HepG2 (cell line): ENCODE data around the gene CDCA5. TPM values are rescaled to one million over a fixed set of nuclear protein-coding genes. Genes with fewer than 3 reads are reported as not detected.
A peak's percentile ranks its signal among the peaks of the same experiment; 100 is the strongest.

Experiments
- BRD4 ChIP-seq: sonication (generic); formaldehyde crosslinking; IDR thresholded peaks from 2 replicates; pipeline ENCODE4 v1.4.0; 2020; ENCODE audit warnings: missing genetic modification reagents
- DNMT3B ChIP-seq: conservative IDR thresholded peaks from 2 replicates; pipeline ENCODE4 v1.6.1; 2016; ENCODE audit warnings: missing biosample characterization, control low read depth
- DR1 ChIP-seq: sonication (generic); formaldehyde crosslinking; IDR thresholded peaks from 2 replicates; pipeline ENCODE4 v1.8.0; 2021; ENCODE audit warnings: mild to moderate bottlenecking, missing genetic modification reagents, inconsistent platforms
- GABPB1 ChIP-seq: IDR thresholded peaks from 2 replicates; pipeline ENCODE4 v1.6.1; 2016; ENCODE audit warnings: mild to moderate bottlenecking, missing genetic modification reagents, moderate library complexity, missing compliant biosample characterization
- KDM1A ChIP-seq: IDR thresholded peaks from 2 replicates; pipeline ENCODE4 v1.6.1; 2016; ENCODE audit warnings: missing compliant biosample characterization
- POLR2A ChIP-seq, 2 experiments: IDR thresholded peaks; 2 replicates each; pipeline ENCODE4 v1.6.1; 2011; ENCODE audit warnings: low read depth in 2 of 2, low read length in 2 of 2, mild to moderate bottlenecking in 1 of 2, moderate library complexity in 1 of 2; ENCODE audit not compliant: insufficient read depth in 1 of 2
- PRPF4 ChIP-seq: fragments of 200-400 bp; formaldehyde crosslinking; IDR thresholded peaks from 2 replicates; pipeline ENCODE4 v1.6.1; 2016; ENCODE audit warnings: low read length, low read depth; ENCODE audit not compliant: poor library complexity, severe bottlenecking
- RBFOX2 ChIP-seq: fragments of 200-400 bp; formaldehyde crosslinking; IDR thresholded peaks from 2 replicates; pipeline ENCODE4 v1.6.1; 2017; ENCODE audit warnings: low read depth, mild to moderate bottlenecking, low read length
- SOX5 ChIP-seq: IDR thresholded peaks from 2 replicates; pipeline ENCODE4 v1.6.1; 2016; ENCODE audit warnings: borderline replicate concordance
- SPEN ChIP-seq: sonication (generic); formaldehyde crosslinking; IDR thresholded peaks from 2 replicates; pipeline ENCODE4 v1.5.1; 2020; ENCODE audit warnings: low read depth, mild to moderate bottlenecking, missing genetic modification reagents
- TMF1 ChIP-seq: sonication (generic); formaldehyde crosslinking; IDR thresholded peaks from 2 replicates; pipeline ENCODE4 v1.8.1; 2022; ENCODE audit warnings: low read depth, missing genetic modification reagents
- TOPORS ChIP-seq: sonication (generic); formaldehyde crosslinking; IDR thresholded peaks from 2 replicates; pipeline ENCODE4 v1.8.0; 2023; ENCODE audit warnings: mild to moderate bottlenecking, missing genetic modification reagents
- ZFP36 ChIP-seq: fragments of 150-350 bp; IDR thresholded peaks from 2 replicates; pipeline ENCODE4 v1.6.1; 2018; ENCODE audit warnings: borderline replicate concordance, low read length, low read depth; ENCODE audit not compliant: partially characterized antibody
- ZNF138 ChIP-seq: sonication (generic); formaldehyde crosslinking; IDR thresholded peaks from 2 replicates; pipeline ENCODE4 v1.5.0; 2020; ENCODE audit warnings: mild to moderate bottlenecking, low read depth, missing genetic modification reagents
- ZNF232 ChIP-seq: sonication (generic); formaldehyde crosslinking; IDR thresholded peaks from 2 replicates; pipeline ENCODE4 v1.4.0; 2020; ENCODE audit warnings: missing genetic modification reagents, borderline replicate concordance
- ZNF264 ChIP-seq: sonication (generic); formaldehyde crosslinking; IDR thresholded peaks from 2 replicates; pipeline ENCODE4 v1.4.0; 2020; ENCODE audit warnings: missing genetic modification reagents
- ZNF333 ChIP-seq: sonication (generic); formaldehyde crosslinking; IDR thresholded peaks from 2 replicates; pipeline ENCODE4 v1.4.0; 2020; ENCODE audit warnings: mild to moderate bottlenecking, missing genetic modification reagents, borderline replicate concordance
- ZNF33A ChIP-seq: sonication (generic); formaldehyde crosslinking; IDR thresholded peaks from 2 replicates; pipeline ENCODE4 v1.5.1; 2020; ENCODE audit warnings: missing genetic modification reagents, mild to moderate bottlenecking, moderate library complexity, borderline replicate concordance
- ZNF496 ChIP-seq: sonication (generic); formaldehyde crosslinking; IDR thresholded peaks from 2 replicates; pipeline ENCODE4 v1.8.1; 2023; ENCODE audit warnings: mild to moderate bottlenecking, moderate library complexity, missing genetic modification reagents; ENCODE audit not compliant: insufficient replicate concordance
- ZNF547 ChIP-seq: sonication (generic); formaldehyde crosslinking; IDR thresholded peaks from 2 replicates; pipeline ENCODE4 v1.5.1; 2020; ENCODE audit warnings: mild to moderate bottlenecking, missing genetic modification reagents
- ZNF644 ChIP-seq: IDR thresholded peaks from 2 replicates; pipeline ENCODE4 v1.6.1; 2016; ENCODE audit warnings: low read depth
- ZNF788 ChIP-seq: sonication (generic); formaldehyde crosslinking; IDR thresholded peaks from 2 replicates; pipeline ENCODE4 v1.5.0; 2020; ENCODE audit warnings: mild to moderate bottlenecking, missing genetic modification reagents, borderline replicate concordance
- polyA plus RNA-seq, 8 experiments: library from polyadenylated mRNA; depleted of rRNA in 3 of 8; stranded (reverse) in 7 of 8; unstranded in 1 of 8; fragments of >200 nt; fragmentation: Illumina TruSeq in 4 of 8; extraction: Trizol in 4 of 8; gene quantifications; 2 replicates each; pipeline versions ENCODE4 v1.2.1 to v1.2.3, GENCODE V29; 2011 to 2016; ENCODE audit warnings: low read depth in 4 of 8, missing spikeins in 1 of 8, mixed read lengths in 1 of 8; ENCODE audit not compliant: insufficient read depth in 1 of 8
- total RNA-seq, 5 experiments: library from RNA; depleted of rRNA; stranded (reverse); fragments of >200 nt; fragmentation: Illumina TruSeq; extraction: Trizol; gene quantifications; 2 replicates each; pipeline ENCODE4 v1.2.3, GENCODE V29; 2016; ENCODE audit warnings: low read depth in 1 of 5
- TF ChIP-seq, protein P1 (sequence below): sonication (generic); formaldehyde crosslinking; IDR thresholded peaks from 2 replicates; pipeline ENCODE4 v1.9.0; 2021; ENCODE audit warnings: missing genetic modification reagents, borderline replicate concordance
- TF ChIP-seq, protein P2 (sequence below): sonication (generic); formaldehyde crosslinking; IDR thresholded peaks from 2 replicates; pipeline ENCODE4 v1.5.0; 2020; ENCODE audit warnings: missing genetic modification reagents, mild to moderate bottlenecking, borderline replicate concordance
- TF ChIP-seq, protein P3 (sequence below): sonication (generic); formaldehyde crosslinking; IDR thresholded peaks from 2 replicates; pipeline ENCODE4 v1.5.0; 2020; ENCODE audit warnings: missing genetic modification reagents, mild to moderate bottlenecking, borderline replicate concordance
- TF ChIP-seq, protein P4 (sequence below): sonication (generic); formaldehyde crosslinking; IDR thresholded peaks from 2 replicates; pipeline ENCODE4 v1.9.0; 2021; ENCODE audit warnings: missing genetic modification reagents, borderline replicate concordance

CDCA5 gene
- total and polyA plus RNA-seq, 2 of the 13 experiments (the other 11 are each of a cell fraction or from before 2014, with no cell fraction given): 13.5 to 50.6 TPM

DNA sequence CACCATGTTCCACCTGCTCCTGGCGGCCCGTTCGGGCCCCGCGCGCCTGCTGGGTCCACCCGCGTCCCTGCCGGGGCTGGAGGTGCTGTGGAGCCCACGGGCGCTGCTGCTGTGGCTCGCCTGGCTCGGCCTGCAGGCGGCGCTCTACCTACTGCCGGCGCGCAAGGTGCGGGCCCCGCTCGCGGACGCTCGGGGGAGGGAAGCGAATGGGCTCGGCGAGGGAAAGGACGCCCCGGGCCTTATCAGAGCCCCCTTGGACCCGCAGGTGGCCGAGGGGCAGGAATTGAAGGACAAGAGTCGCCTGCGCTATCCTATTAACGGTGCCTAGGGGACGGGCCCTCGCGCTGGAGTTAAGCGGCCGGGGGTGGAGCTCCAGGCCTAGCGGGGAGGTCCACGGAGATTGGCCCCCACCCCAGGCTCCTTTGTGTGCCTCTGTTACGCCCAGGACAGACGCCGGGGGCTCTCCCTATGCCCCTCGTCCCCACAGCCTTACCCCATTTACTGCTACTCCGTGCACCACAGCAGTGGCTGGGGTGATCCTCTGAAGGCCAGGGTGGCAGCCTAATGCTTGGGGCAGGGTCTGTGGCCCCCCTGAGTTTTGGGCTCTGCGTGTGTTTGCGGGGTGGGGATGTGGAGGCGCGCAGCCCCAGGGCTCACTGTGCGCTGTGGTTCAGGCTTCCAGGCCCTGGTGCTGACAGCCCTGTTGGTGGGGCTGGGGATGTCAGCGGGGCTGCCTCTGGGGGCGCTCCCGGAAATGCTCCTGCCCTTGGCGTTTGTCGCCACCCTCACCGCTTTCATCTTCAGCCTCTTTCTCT is 28.9 kb upstream of the CDCA5 start (continued):
- TF ChIP-seq, protein P1, sequence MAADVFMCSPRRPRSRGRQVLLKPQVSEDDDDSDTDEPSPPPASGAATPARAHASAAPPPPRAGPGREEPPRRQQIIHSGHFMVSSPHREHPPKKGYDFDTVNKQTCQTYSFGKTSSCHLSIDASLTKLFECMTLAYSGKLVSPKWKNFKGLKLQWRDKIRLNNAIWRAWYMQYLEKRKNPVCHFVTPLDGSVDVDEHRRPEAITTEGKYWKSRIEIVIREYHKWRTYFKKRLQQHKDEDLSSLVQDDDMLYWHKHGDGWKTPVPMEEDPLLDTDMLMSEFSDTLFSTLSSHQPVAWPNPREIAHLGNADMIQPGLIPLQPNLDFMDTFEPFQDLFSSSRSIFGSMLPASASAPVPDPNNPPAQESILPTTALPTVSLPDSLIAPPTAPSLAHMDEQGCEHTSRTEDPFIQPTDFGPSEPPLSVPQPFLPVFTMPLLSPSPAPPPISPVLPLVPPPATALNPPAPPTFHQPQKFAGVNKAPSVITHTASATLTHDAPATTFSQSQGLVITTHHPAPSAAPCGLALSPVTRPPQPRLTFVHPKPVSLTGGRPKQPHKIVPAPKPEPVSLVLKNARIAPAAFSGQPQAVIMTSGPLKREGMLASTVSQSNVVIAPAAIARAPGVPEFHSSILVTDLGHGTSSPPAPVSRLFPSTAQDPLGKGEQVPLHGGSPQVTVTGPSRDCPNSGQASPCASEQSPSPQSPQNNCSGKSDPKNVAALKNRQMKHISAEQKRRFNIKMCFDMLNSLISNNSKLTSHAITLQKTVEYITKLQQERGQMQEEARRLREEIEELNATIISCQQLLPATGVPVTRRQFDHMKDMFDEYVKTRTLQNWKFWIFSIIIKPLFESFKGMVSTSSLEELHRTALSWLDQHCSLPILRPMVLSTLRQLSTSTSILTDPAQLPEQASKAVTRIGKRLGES (CRISPR knock-in tag): 0 out of 2 replicates have a peak, but pooled peaks have one; percentile 27
- peak; percentile 58; the same call in 1 of the 2 replicates for TF ChIP-seq RBFOX2
- no peak for TF ChIP-seq TMF1 (CRISPR knock-in tag)
- TF ChIP-seq PRPF4: no peak
- TF ChIP-seq, protein P2, sequence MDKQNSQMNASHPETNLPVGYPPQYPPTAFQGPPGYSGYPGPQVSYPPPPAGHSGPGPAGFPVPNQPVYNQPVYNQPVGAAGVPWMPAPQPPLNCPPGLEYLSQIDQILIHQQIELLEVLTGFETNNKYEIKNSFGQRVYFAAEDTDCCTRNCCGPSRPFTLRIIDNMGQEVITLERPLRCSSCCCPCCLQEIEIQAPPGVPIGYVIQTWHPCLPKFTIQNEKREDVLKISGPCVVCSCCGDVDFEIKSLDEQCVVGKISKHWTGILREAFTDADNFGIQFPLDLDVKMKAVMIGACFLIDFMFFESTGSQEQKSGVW (CRISPR knock-in tag): no peak
- TF ChIP-seq, protein P3, sequence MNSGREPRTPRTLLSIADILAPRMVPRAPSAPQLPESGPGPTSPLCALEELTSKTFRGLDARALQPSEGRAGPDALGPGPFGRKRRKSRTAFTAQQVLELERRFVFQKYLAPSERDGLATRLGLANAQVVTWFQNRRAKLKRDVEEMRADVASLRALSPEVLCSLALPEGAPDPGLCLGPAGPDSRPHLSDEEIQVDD (CRISPR knock-in tag): no peak
- TF ChIP-seq ZNF333 (CRISPR knock-in tag): peak; percentile 58; the same call in 1 of the 2 replicates
- TF ChIP-seq, protein P4, sequence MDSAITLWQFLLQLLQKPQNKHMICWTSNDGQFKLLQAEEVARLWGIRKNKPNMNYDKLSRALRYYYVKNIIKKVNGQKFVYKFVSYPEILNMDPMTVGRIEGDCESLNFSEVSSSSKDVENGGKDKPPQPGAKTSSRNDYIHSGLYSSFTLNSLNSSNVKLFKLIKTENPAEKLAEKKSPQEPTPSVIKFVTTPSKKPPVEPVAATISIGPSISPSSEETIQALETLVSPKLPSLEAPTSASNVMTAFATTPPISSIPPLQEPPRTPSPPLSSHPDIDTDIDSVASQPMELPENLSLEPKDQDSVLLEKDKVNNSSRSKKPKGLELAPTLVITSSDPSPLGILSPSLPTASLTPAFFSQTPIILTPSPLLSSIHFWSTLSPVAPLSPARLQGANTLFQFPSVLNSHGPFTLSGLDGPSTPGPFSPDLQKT: no peak
- no peak for TF ChIP-seq ZNF33A (CRISPR knock-in tag)
- no peak for TF ChIP-seq ZNF496
- TF ChIP-seq ZNF547 (CRISPR knock-in tag): no peak; the same call in 1 of the 2 replicates
- peak; percentile 62 for TF ChIP-seq GABPB1 (CRISPR knock-in tag)
- TF ChIP-seq BRD4 (CRISPR knock-in tag): peak; percentile 74; the same call in 1 of the 2 replicates
- TF ChIP-seq ZNF232 (CRISPR knock-in tag): no peak
- no peak for TF ChIP-seq ZNF788 (CRISPR knock-in tag)
- TF ChIP-seq DNMT3B (CRISPR knock-in tag): no peak
- no peak for TF ChIP-seq ZNF264 (CRISPR knock-in tag)
- no peak for TF ChIP-seq POLR2A (IDR thresholded peaks at IDR 0.05; ENCODE audit: insufficient read depth in 1 of 2, low read depth in 2 of 2, low read length in 2 of 2)
- TF ChIP-seq ZNF138 (CRISPR knock-in tag): no peak
- no peak for TF ChIP-seq ZFP36
- TF ChIP-seq SPEN (CRISPR knock-in tag): peak; percentile 39; the same call in 1 of the 2 replicates
- no peak for TF ChIP-seq DR1 (CRISPR knock-in tag)
- peak; percentile 37; the same call in 1 of the 2 replicates for TF ChIP-seq KDM1A
- TF ChIP-seq SOX5 (CRISPR knock-in tag): no peak
- TF ChIP-seq ZNF644 (CRISPR knock-in tag): no peak
- TF ChIP-seq TOPORS (CRISPR knock-in tag): no peak
